Kidney epithelial cell (primary cell): ENCODE data around the gene PTPN4. TPM values are rescaled to one million over a fixed set of nuclear protein-coding genes. Genes with fewer than 3 reads are reported as not detected.

Source experiments
- DNase-seq: peaks from one replicate; pipeline ENCODE4 v3.0.0-alpha.2; 2010; ENCODE audit warnings: low read depth
- H3K27me3 ChIP-seq: 2 replicates; pipeline ENCODE4 v1.6.0; 2011; ENCODE audit warnings: low read length; ENCODE audit not compliant: control insufficient read depth, insufficient read depth
- H3K36me3 ChIP-seq: 2 replicates; pipeline ENCODE4 v1.5.1; 2011; ENCODE audit warnings: low read length; ENCODE audit not compliant: control insufficient read depth, insufficient read depth
- H3K4me3 ChIP-seq: 2 replicates; pipeline ENCODE4 v1.5.1; 2011; ENCODE audit warnings: low read depth, mild to moderate bottlenecking, control low read depth, low read length
- CTCF ChIP-seq: IDR thresholded peaks from 2 replicates; pipeline ENCODE4 v1.5.1; 2011; ENCODE audit warnings: mild to moderate bottlenecking, moderate library complexity, low read length, control low read depth, inconsistent platforms; ENCODE audit not compliant: insufficient read depth, poor library complexity, severe bottlenecking
- total RNA-seq: library from RNA; depleted of rRNA; stranded (reverse); fragments of >200 nt; gene quantifications from 2 replicates; pipeline ENCODE4 v1.2.3, GENCODE V29; 2015

PTPN4 gene
- total RNA-seq, 1 donor from 2014 or later = 11.5 TPM

GRCh38 chr2:119836455-119837142 is 76.9 kb downstream of the PTPN4 start:
- no peak for DNase-seq

GRCh38 chr2:119837350-119837749 is 77.6 kb downstream of the PTPN4 start:
- no peak overlapping the region for H3K4me3 ChIP-seq
- no peak for DNase-seq
- H3K36me3 ChIP-seq = no peaks in the 10 kb centered on the region
- H3K27me3 ChIP-seq = no peaks in the 10 kb centered on the region
- TF ChIP-seq CTCF = no peak

More at GRCh38 chr2:119836455-119837142, 76.9 kb downstream of the PTPN4 start:
- Histone ChIP-seq H3K27me3 (no peaks in the 10 kb centered on the region), H3K36me3 (no peaks in the 10 kb centered on the region), H3K4me3 (no peak overlapping the region)
- TF ChIP-seq CTCF = no peak

GRCh38 chr2:119837759-119838158 is 78.0 kb downstream of the PTPN4 start:
- DNase-seq = no peak
- H3K36me3 ChIP-seq = no peaks in the 10 kb centered on the region
- no peaks in the 10 kb centered on the region for H3K27me3 ChIP-seq
- TF ChIP-seq CTCF = no peak
- H3K4me3 ChIP-seq = no peak overlapping the region

- Histone ChIP-seq H3K4me3 (no peak overlapping the region), H3K27me3 (no peaks in the 10 kb centered on the region), H3K36me3 (no peaks in the 10 kb centered on the region)
- no peak for DNase-seq
- TF ChIP-seq CTCF = no peak
Observed at GRCh38 chr2:119838179-119838578, 78.5 kb downstream of the PTPN4 start.

GRCh38 chr2:119841550-119841949 is 81.8 kb downstream of the PTPN4 start:
- Histone ChIP-seq H3K36me3 (no peaks in the 10 kb centered on the region), H3K4me3 (no peak overlapping the region), H3K27me3 (no peaks in the 10 kb centered on the region)
- no peak for DNase-seq
- no peak for TF ChIP-seq CTCF

GRCh38 chr2:119846021-119846420 is 86.3 kb downstream of the PTPN4 start:
- no peak overlapping the region for H3K4me3 ChIP-seq
- TF ChIP-seq CTCF = no peak
- H3K27me3 ChIP-seq = no peaks in the 10 kb centered on the region
- no peak for DNase-seq
- no peaks in the 10 kb centered on the region for H3K36me3 ChIP-seq
